IMR-90 (cell line): Measurements from ENCODE around the gene KLHL29. TPM values are rescaled to one million over a fixed set of nuclear protein-coding genes. Genes with fewer than 3 reads are reported as not detected.

Experiments
- ATAC-seq: fragments of 200-7000 bp; cut with Tn5 transposase; 2 replicates; pipeline ENCODE4 v1.9.1; 2020; ENCODE audit warnings: low read depth, mild to moderate bottlenecking, moderate library complexity
- BruUV-seq: library from RNA; stranded (reverse); fragments of 400-500 nt; replicated peaks from 2 replicates; lab custom pipeline; 2021; lab: Mats Ljungman, UMichigan
- CTCF ChIA-PET: fragments of 300-600 bp; formaldehyde crosslinking; extraction: SDS; loops from one replicate; lab custom pipeline; 2021; ENCODE audit warnings: antibody characterized with exemption; lab: Yijun Ruan, JAX
- POLR2A ChIA-PET: fragments of 300-600 bp; sonication (Branson Sonifier 250); formaldehyde crosslinking; loops from one replicate; lab custom pipeline; 2022; ENCODE audit warnings: antibody characterized with exemption; ENCODE audit not compliant: unreplicated experiment; lab: Charles Lee
- DNase-seq: peaks from one replicate; pipeline ENCODE4 v3.0.0; 2013
- H2AFZ ChIP-seq: replicated peaks from 2 replicates; pipeline ENCODE3; 2013; ENCODE audit warnings: low read length, mild to moderate bottlenecking; ENCODE audit not compliant: poor library complexity
- H2AK5ac ChIP-seq: 2 replicates; pipeline ENCODE4 v1.6.1; 2013; ENCODE audit warnings: low read depth, low read length, inconsistent platforms
- H2AK9ac ChIP-seq: replicated peaks from 2 replicates; pipeline ENCODE3; 2013; ENCODE audit warnings: mild to moderate bottlenecking, low read depth, low read length, moderate library complexity; ENCODE audit not compliant: poor library complexity
- H2BK120ac ChIP-seq: 2 replicates; pipeline ENCODE4 v1.6.1; 2013; ENCODE audit warnings: low read depth, low read length, inconsistent platforms
- H2BK15ac ChIP-seq: 3 replicates; pipeline ENCODE4 v1.6.1; 2013; ENCODE audit warnings: low read depth, low read length, inconsistent platforms
- H2BK20ac ChIP-seq: 2 replicates; pipeline ENCODE4 v1.6.1; 2013; ENCODE audit warnings: low read depth, mild to moderate bottlenecking, inconsistent platforms, low read length, moderate library complexity
- H2BK5ac ChIP-seq: 2 replicates; pipeline ENCODE4 v1.6.1; 2013; ENCODE audit warnings: mild to moderate bottlenecking, low read depth, low read length, inconsistent platforms; ENCODE audit not compliant: poor library complexity, severe bottlenecking
- H3K14ac ChIP-seq: replicated peaks from 2 replicates; pipeline ENCODE4 v1.6.1; 2013; ENCODE audit warnings: low read depth, low read length, inconsistent platforms
- H3K18ac ChIP-seq: 2 replicates; pipeline ENCODE4 v1.6.1; 2013; ENCODE audit warnings: low read depth, low read length, control low read depth
- H3K23ac ChIP-seq: 2 replicates; pipeline ENCODE4 v1.6.1; 2013; ENCODE audit warnings: low read depth, low read length, inconsistent platforms
- H3K27ac ChIP-seq: 2 replicates; pipeline ENCODE4 v1.5.1; 2013; ENCODE audit warnings: mild to moderate bottlenecking, control low read depth, low read length; ENCODE audit not compliant: insufficient read depth
- H3K27me3 ChIP-seq: 2 replicates; pipeline ENCODE4 v1.6.1; 2013; ENCODE audit warnings: low read length; ENCODE audit not compliant: control insufficient read depth, insufficient read depth
- H3K36me3 ChIP-seq: 2 replicates; pipeline ENCODE4 v1.6.1; 2013; ENCODE audit warnings: low read length, mixed read lengths; ENCODE audit not compliant: control insufficient read depth, insufficient read depth
- H3K4ac ChIP-seq: 2 replicates; pipeline ENCODE4 v1.6.1; 2013; ENCODE audit warnings: low read depth, low read length, inconsistent platforms
- H3K4me1 ChIP-seq: 2 replicates; pipeline ENCODE4 v1.6.1; 2013; ENCODE audit warnings: low read length, mixed read lengths; ENCODE audit not compliant: control insufficient read depth, insufficient read depth
- H3K4me2 ChIP-seq: 2 replicates; pipeline ENCODE4 v1.6.1; 2013; ENCODE audit warnings: low read depth, mild to moderate bottlenecking, control low read depth, low read length, moderate library complexity
- H3K4me3 ChIP-seq: 2 replicates; pipeline ENCODE4 v1.5.1; 2013; ENCODE audit warnings: low read depth, mild to moderate bottlenecking, control low read depth, low read length, moderate library complexity; ENCODE audit not compliant: insufficient read depth
- H3K56ac ChIP-seq: 2 replicates; pipeline ENCODE4 v1.6.1; 2013; ENCODE audit warnings: low read length, inconsistent platforms; ENCODE audit not compliant: insufficient read depth; ENCODE audit errors: extremely low read depth
- H3K79me1 ChIP-seq, 2 experiments: 2 replicates each; pipeline ENCODE4 v1.6.1; 2013; ENCODE audit warnings: low read length in 2 of 2, inconsistent platforms in 1 of 2, low read depth in 1 of 2
- H3K9ac ChIP-seq: 2 replicates; pipeline ENCODE4 v1.6.1; 2013; ENCODE audit warnings: low read depth, low read length, control low read depth
- H3K9me1 ChIP-seq: 2 replicates; pipeline ENCODE4 v1.6.1; 2013; ENCODE audit warnings: low read length, inconsistent platforms; ENCODE audit not compliant: insufficient read depth
- H3K9me3 ChIP-seq: 2 replicates; pipeline ENCODE4 v1.6.1; 2013; ENCODE audit warnings: low read length; ENCODE audit not compliant: control insufficient read depth, insufficient read depth
- H4K20me1 ChIP-seq: 2 replicates; pipeline ENCODE4 v1.6.1; 2013; ENCODE audit warnings: low read length, inconsistent platforms; ENCODE audit not compliant: insufficient read depth
- H4K5ac ChIP-seq: 2 replicates; pipeline ENCODE4 v1.6.1; 2013; ENCODE audit warnings: mild to moderate bottlenecking, low read depth, low read length, control low read depth
- H4K8ac ChIP-seq, 2 experiments: 2 replicates each; pipeline ENCODE4 v1.6.1; 2013; ENCODE audit warnings: low read depth in 2 of 2, low read length in 2 of 2, control low read depth in 1 of 2, inconsistent platforms in 1 of 2
- H4K91ac ChIP-seq: 2 replicates; pipeline ENCODE4 v1.6.1; 2013; ENCODE audit warnings: low read depth, low read length, inconsistent platforms; ENCODE audit not compliant: insufficient read depth
- MAFK ChIP-seq: IDR thresholded peaks from 2 replicates; pipeline ENCODE4 v1.6.1; 2012; ENCODE audit warnings: low read depth, low read length, improper control_type of control experiment
- POLR2A ChIP-seq: IDR thresholded peaks from 2 replicates; pipeline ENCODE4 v1.6.1; 2012; ENCODE audit warnings: mild to moderate bottlenecking, low read depth, low read length
- SMC3 ChIP-seq: fragments of 150-350 bp; IDR thresholded peaks from 2 replicates; pipeline ENCODE4 v1.6.1; 2016; ENCODE audit warnings: low read depth, mild to moderate bottlenecking, antibody characterized with exemption, low read length, moderate library complexity
- WGBS, 2 experiments: methylation state at CpG; one replicate each; pipeline versions ENCODE4 v1.1.5 to v1.1.7; 2013; ENCODE audit warnings: missing lambda C conversion rate in 2 of 2; ENCODE audit not compliant: insufficient read length in 1 of 2; ENCODE audit errors: extremely low coverage in 2 of 2; 5-methylcytosine and 5-hydroxymethylcytosine counted together
- dilution Hi-C: fragments of 300-500 bp; cut with HindIII; formaldehyde crosslinking; loops from one replicate; pipeline ENCODE4 v1.14.3; 2018; ENCODE audit warnings: low sequenced_read_pairs; ENCODE audit not compliant: unreplicated experiment
- in situ Hi-C: fragments of 300-500 bp; cut with MboI; formaldehyde crosslinking; loops from 3 replicates; pipeline ENCODE4 v1.14.3; 2019; ENCODE audit warnings: low sequenced_read_pairs, inconsistent platforms, mixed read lengths
- intact Hi-C: fragments of 100-400 bp; cut with micrococcal nuclease; formaldehyde crosslinking; loops from 2 replicates; pipeline ENCODE4 v1.10.0; 2022
- polyA plus RNA-seq, 3 experiments: library from polyadenylated mRNA; depleted of rRNA; stranded (reverse); fragments of >200 nt; gene quantifications; 2 replicates each; pipeline ENCODE4 v1.2.3, GENCODE V29; 2012; ENCODE audit warnings: low replicate concordance in 1 of 3
- total RNA-seq: library from RNA; depleted of rRNA; stranded (reverse); fragments of >200 nt; gene quantifications from 2 replicates; pipeline ENCODE4 v1.2.3, GENCODE V29; 2012

KLHL29 gene
- total and polyA plus RNA-seq, 2 of the 4 experiments (the other 2 are of a cell fraction), result 2.0 to 8.0 TPM

- ATAC-seq (no peak), DNase-seq (no peak)
- peaks cover 4% of the 10 kb centered on the region; the same call in 1 of the 2 replicates for H3K9me1 ChIP-seq
- dilution Hi-C loops (no loop called here), intact Hi-C loops (no loop called here), in situ Hi-C loops (no loop called here)
- H4K8ac ChIP-seq, result no peak overlapping the region
- H3K4me2 ChIP-seq, result no peak overlapping the region
- no peak overlapping the region for H3K14ac ChIP-seq
- no peak overlapping the region for H4K5ac ChIP-seq
- no peak overlapping the region for H2BK15ac ChIP-seq
- no peak overlapping the region for H3K23ac ChIP-seq
- H2BK120ac ChIP-seq, result no peak overlapping the region
- no peak overlapping the region for H3K27ac ChIP-seq
- H3K79me1 ChIP-seq, result peaks cover 0 to 6% of the 10 kb centered on the region in 2 experiments; a peak in 2 of 4 replicates
- H2BK5ac ChIP-seq, result no peak overlapping the region
- no TSS peak for BruUV-seq
- POLR2A ChIA-PET, result no interaction called here
- H2BK20ac ChIP-seq, result no peak overlapping the region
- 0 out of 2 replicates have a peak, but pooled peaks cover 4% of the 10 kb centered on the region for H4K20me1 ChIP-seq
- H3K36me3 ChIP-seq, result no peaks in the 10 kb centered on the region; the same call in 1 of the 2 replicates
- H3K4me1 ChIP-seq, result peaks cover 9% of the 10 kb centered on the region; the same call in 1 of the 2 replicates
- H3K4ac ChIP-seq, result no peak overlapping the region
- CTCF ChIA-PET, result no interaction called here
- H2AK5ac ChIP-seq, result no peak overlapping the region
- no peak for TF ChIP-seq MAFK
- no peak for TF ChIP-seq POLR2A
- no peak for TF ChIP-seq SMC3
- H3K27me3 ChIP-seq, result no peaks in the 10 kb centered on the region
- H3K56ac ChIP-seq, result no peak overlapping the region
- no peaks in the 10 kb centered on the region for H3K9me3 ChIP-seq
- no peak overlapping the region for H2AK9ac ChIP-seq
- WGBS, 2 experiments, result 89% methylated on average over 5 of the region's 19 CpGs; no CpG with 5 or more reads in 1 of the 2 experiments
- H3K18ac ChIP-seq, result no peak overlapping the region
- H3K9ac ChIP-seq, result no peak overlapping the region
- H3K4me3 ChIP-seq, result no peak overlapping the region
- no peak overlapping the region for H2AFZ ChIP-seq
- H4K91ac ChIP-seq, result no peak overlapping the region
These were observed 110.7 kb downstream of the KLHL29 start for GRCh38 chr2:23495661-23496114.
